Activated CD8-positive, alpha-beta T cell treated with anti-CD3 and anti-CD28 coated beads for 36 hours (primary cell): Measurements from ENCODE around the gene TUBGCP3. TPM values are rescaled to one million over a fixed set of nuclear protein-coding genes. Genes with fewer than 3 reads are reported as not detected.

Source experiments
- ATAC-seq: fragments of 200-7000 bp; cut with Tn5 transposase; one replicate; pipeline ENCODE4 v1.10.0; 2021; ENCODE audit warnings: mild to moderate bottlenecking, moderate library complexity
- CTCF ChIA-PET: fragments of 350-600 bp; sonication (Branson Sonifier 250); formaldehyde crosslinking; loops from one replicate; lab custom pipeline; 2021; ENCODE audit warnings: antibody characterized with exemption; lab: Charles Lee
- POLR2A ChIA-PET: fragments of 350-600 bp; sonication (Branson Sonifier 250); formaldehyde crosslinking; loops from one replicate; lab custom pipeline; 2021; ENCODE audit warnings: antibody characterized with exemption; lab: Charles Lee
- DNase-seq: peaks from one replicate; pipeline ENCODE4 v3.0.0-alpha.2; 2020
- H3K27ac Mint-ChIP-seq: one replicate; pipeline ENCODE4 v1.8.0; 2021; ENCODE audit warnings: mild to moderate bottlenecking, mixed read lengths
- H3K27me3 Mint-ChIP-seq: one replicate; pipeline ENCODE4 v1.8.0; 2021; ENCODE audit warnings: mixed read lengths
- H3K36me3 Mint-ChIP-seq: one replicate; pipeline ENCODE4 v1.8.0; 2021; ENCODE audit warnings: low read depth, mixed read lengths
- H3K4me1 Mint-ChIP-seq: one replicate; pipeline ENCODE4 v1.8.0; 2021; ENCODE audit warnings: low read depth, mixed read lengths
- H3K4me3 Mint-ChIP-seq: one replicate; pipeline ENCODE4 v1.8.0; 2021; ENCODE audit warnings: mild to moderate bottlenecking, moderate library complexity, mixed read lengths
- H3K9me3 Mint-ChIP-seq: one replicate; pipeline ENCODE4 v1.8.0; 2021; ENCODE audit warnings: mixed read lengths
- intact Hi-C: fragments of 100-400 bp; cut with micrococcal nuclease; formaldehyde crosslinking; loops from one replicate; pipeline ENCODE4 v1.10.0; 2022
- total RNA-seq, 2 experiments: library from RNA; stranded (reverse); gene quantifications; one replicate each; pipeline ENCODE4 v1.2.3, GENCODE V29; 2021
- TF ChIP-seq, protein P1 (sequence below): fragments of 200-600 bp; IDR thresholded peaks from one replicate; pipeline ENCODE4 v1.8.0; 2022; ENCODE audit warnings: antibody characterized with exemption, mild to moderate bottlenecking

TUBGCP3 gene
- total RNA-seq, 2 experiments from 2014 or later: 51.6 to 57.1 TPM

DNA sequence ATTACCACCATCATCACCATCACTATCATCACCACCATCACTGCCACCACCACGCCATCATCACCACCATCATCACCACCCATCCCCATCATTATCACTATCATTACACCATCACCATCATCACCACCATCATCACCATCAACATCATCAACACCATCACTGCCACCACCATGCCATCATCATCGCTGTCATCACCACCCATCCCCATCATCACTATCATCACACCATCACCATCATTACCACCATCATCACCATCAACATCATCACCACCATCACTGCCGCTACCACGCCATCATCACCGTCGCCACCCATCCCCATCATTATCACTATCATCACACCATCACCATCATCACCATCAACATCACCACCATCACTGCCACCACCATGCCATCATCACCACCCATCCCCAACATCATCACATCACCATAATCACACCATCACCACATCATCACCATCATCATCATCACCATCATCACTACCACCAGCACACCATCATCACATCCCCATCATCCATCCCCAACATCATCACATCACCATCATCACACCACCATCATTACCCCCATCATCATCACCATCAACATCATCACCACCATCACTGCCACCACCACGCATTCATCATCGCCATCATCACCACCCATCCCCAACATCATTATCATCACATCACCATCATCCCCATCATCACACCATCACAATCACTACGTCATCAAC is 61.7 kb downstream of the TUBGCP3 start:
- H3K9me3 Mint-ChIP-seq: no peaks in the 10 kb centered on the region
- POLR2A ChIA-PET: no interaction called here
- intact Hi-C loops: no loop called here
- CTCF ChIA-PET: interaction anchor here (0.9 kb wide), 1 partner anchor 79 kb away, joined by 3 read pairs; no protein-coding TSS in a partner anchor
- TF ChIP-seq, protein P1, sequence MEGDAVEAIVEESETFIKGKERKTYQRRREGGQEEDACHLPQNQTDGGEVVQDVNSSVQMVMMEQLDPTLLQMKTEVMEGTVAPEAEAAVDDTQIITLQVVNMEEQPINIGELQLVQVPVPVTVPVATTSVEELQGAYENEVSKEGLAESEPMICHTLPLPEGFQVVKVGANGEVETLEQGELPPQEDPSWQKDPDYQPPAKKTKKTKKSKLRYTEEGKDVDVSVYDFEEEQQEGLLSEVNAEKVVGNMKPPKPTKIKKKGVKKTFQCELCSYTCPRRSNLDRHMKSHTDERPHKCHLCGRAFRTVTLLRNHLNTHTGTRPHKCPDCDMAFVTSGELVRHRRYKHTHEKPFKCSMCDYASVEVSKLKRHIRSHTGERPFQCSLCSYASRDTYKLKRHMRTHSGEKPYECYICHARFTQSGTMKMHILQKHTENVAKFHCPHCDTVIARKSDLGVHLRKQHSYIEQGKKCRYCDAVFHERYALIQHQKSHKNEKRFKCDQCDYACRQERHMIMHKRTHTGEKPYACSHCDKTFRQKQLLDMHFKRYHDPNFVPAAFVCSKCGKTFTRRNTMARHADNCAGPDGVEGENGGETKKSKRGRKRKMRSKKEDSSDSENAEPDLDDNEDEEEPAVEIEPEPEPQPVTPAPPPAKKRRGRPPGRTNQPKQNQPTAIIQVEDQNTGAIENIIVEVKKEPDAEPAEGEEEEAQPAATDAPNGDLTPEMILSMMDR: no peak
- DNase-seq (no peak), ATAC-seq (no peak)
- no peaks in the 10 kb centered on the region for H3K4me1 Mint-ChIP-seq
- no peaks in the 10 kb centered on the region for H3K27me3 Mint-ChIP-seq
- no peak overlapping the region for H3K4me3 Mint-ChIP-seq
- no peaks in the 10 kb centered on the region for H3K36me3 Mint-ChIP-seq
- no peak overlapping the region for H3K27ac Mint-ChIP-seq

DNA sequence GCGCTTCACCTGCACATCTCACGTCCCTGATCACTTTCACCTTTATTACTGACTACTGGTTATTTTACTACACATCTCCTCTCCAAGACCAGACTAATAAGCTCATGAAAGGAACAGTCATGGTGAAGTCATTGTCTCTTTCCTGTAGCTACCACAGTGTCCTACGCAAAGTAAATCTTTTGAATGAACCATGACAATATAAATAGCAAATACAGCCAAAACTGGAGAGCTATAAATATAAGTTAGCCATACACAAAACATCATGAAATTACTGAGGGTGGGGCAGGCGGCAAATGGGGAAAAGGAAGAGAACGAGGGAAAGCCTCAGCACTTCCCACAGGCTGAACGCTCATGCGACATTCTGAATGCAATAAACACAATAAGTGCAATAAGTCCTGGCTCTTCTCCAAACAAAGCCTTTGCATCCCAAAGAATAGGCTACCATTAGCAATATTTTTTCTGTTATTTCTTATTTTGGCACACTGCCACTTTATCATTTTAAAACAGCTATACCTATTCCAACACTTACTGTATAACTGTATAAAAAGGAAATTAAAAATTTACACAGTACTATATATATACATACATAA is 62.5 kb downstream of the TUBGCP3 start:
- POLR2A ChIA-PET: no interaction called here
- no peaks in the 10 kb centered on the region for H3K4me1 Mint-ChIP-seq
- H3K36me3 Mint-ChIP-seq: peaks cover 3% of the 10 kb centered on the region
- no peaks in the 10 kb centered on the region for H3K9me3 Mint-ChIP-seq
- CTCF ChIA-PET: no interaction called here
- intact Hi-C loops: no loop called here
- ATAC-seq (no peak), DNase-seq (no peak)
- H3K27ac Mint-ChIP-seq: no peak overlapping the region
- TF ChIP-seq, protein P1: no peak
- no peak overlapping the region for H3K4me3 Mint-ChIP-seq
- H3K27me3 Mint-ChIP-seq: no peaks in the 10 kb centered on the region

DNA sequence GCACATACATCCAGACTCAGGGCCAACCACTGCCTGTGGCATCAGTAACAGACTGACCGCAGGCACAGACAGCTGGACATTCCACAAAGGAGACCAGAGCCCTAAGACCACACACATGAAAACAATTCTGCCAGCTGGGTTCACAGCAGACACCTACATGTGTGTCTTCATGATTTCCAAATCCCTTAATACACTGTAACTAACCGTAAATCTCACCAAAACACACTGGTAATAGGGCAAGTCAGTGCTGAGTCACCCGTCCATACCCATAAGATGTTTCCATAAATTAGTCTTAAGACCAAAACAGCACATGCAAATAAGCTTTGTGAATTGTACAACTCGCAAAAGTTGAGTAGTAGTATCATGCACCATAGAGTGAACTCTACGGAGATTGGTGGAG is 65.4 kb downstream of the TUBGCP3 start:
- ATAC-seq (no peak), DNase-seq (no peak)
- H3K27me3 Mint-ChIP-seq: no peaks in the 10 kb centered on the region
- H3K4me1 Mint-ChIP-seq: no peaks in the 10 kb centered on the region
- CTCF ChIA-PET: interaction anchor here (0.6 to 1.6 kb wide), 2 partner anchors 63 to 86 kb away, joined by 3 to 4 read pairs; no protein-coding TSS in a partner anchor
- TF ChIP-seq, protein P1: no peak
- no peak overlapping the region for H3K27ac Mint-ChIP-seq
- POLR2A ChIA-PET: interaction anchor here (1.4 kb wide), 1 partner anchor 9 kb away, joined by 4 read pairs; no protein-coding TSS in a partner anchor
- H3K36me3 Mint-ChIP-seq: peaks cover 10% of the 10 kb centered on the region
- H3K9me3 Mint-ChIP-seq: no peaks in the 10 kb centered on the region
- intact Hi-C loops: no loop called here
- H3K4me3 Mint-ChIP-seq: no peak overlapping the region

DNA sequence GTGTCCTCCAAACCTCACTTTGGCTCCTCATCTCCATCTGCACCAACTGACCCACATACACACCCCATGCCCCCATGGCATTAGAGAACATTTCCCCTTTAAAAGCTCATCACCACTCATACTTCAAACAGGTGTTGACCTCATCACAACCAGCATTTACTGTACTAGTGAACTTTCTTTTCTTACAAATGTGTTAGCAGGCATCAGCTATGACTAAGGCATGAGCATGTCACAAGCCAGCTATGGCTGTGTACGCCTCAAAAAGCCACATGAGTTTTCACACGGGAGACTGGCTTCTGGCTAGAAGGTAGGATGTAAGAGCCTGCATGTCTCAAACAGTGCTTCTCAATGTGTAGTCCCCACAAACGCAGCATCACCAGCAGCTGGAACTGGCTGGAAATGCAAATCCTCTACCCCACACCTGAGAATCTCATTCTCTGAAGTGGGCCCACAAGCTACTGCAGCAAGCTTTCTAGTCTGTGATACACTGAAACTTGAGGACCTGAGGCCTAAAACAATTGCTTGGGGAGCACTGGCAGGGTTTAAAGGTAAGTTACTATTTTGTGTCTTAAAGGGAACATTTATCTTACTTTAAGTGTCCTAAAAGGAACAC is 66.8 kb downstream of the TUBGCP3 start:
- no peaks in the 10 kb centered on the region for H3K4me1 Mint-ChIP-seq
- TF ChIP-seq, protein P1: no peak
- H3K4me3 Mint-ChIP-seq: no peak overlapping the region
- no peak for DNase-seq
- intact Hi-C loops: no loop called here
- peaks cover 10% of the 10 kb centered on the region for H3K36me3 Mint-ChIP-seq
- peak; percentile 30 for ATAC-seq
- no peaks in the 10 kb centered on the region for H3K27me3 Mint-ChIP-seq
- ChIA-PET POLR2A (no interaction called here), CTCF (interaction anchor here (1.5 kb wide), 1 partner anchor 85 kb away, joined by 4 read pairs; no protein-coding TSS in a partner anchor)
- no peak overlapping the region for H3K27ac Mint-ChIP-seq
- H3K9me3 Mint-ChIP-seq: no peaks in the 10 kb centered on the region
